Osteocyte (in vitro differentiated cells): ENCODE results near the gene SIM2. TPM values are rescaled to one million over a fixed set of nuclear protein-coding genes. Genes with fewer than 3 reads are reported as not detected.

Source experiments
- DNase-seq: peaks from one replicate; pipeline ENCODE4 v3.0.0; 2021; ENCODE audit warnings: mixed read lengths; ENCODE audit not compliant: unreplicated experiment; ENCODE audit errors: extremely low spot score
- H3K27ac Mint-ChIP-seq: one replicate; pipeline ENCODE4 v1.8.0; 2021; ENCODE audit warnings: mild to moderate bottlenecking, mixed read lengths; ENCODE audit not compliant: unreplicated experiment
- H3K27me3 Mint-ChIP-seq: one replicate; pipeline ENCODE4 v1.8.0; 2021; ENCODE audit warnings: mixed read lengths; ENCODE audit not compliant: unreplicated experiment
- H3K36me3 Mint-ChIP-seq: one replicate; pipeline ENCODE4 v1.8.0; 2021; ENCODE audit warnings: mixed read lengths; ENCODE audit not compliant: unreplicated experiment
- H3K4me1 Mint-ChIP-seq: one replicate; pipeline ENCODE4 v1.8.0; 2021; ENCODE audit warnings: mixed read lengths; ENCODE audit not compliant: unreplicated experiment
- H3K4me3 Mint-ChIP-seq: one replicate; pipeline ENCODE4 v1.8.0; 2021; ENCODE audit warnings: mild to moderate bottlenecking, moderate library complexity, mixed read lengths; ENCODE audit not compliant: unreplicated experiment
- H3K9me3 Mint-ChIP-seq: one replicate; pipeline ENCODE4 v1.8.0; 2021; ENCODE audit warnings: mixed read lengths; ENCODE audit not compliant: unreplicated experiment
- total RNA-seq: library from RNA; stranded (reverse); gene quantifications from 2 replicates; pipeline ENCODE4 v1.2.1, GENCODE V29; 2021
- TF ChIP-seq, protein P1 (sequence below): fragments of 200-600 bp; sonication (generic); IDR thresholded peaks from 2 replicates; pipeline ENCODE4 v1.5.0; 2021; ENCODE audit warnings: antibody characterized with exemption, mild to moderate bottlenecking, moderate library complexity

Gene SIM2
- total RNA-seq, 1 donor from 2014 or later: 1.5 TPM

DNA sequence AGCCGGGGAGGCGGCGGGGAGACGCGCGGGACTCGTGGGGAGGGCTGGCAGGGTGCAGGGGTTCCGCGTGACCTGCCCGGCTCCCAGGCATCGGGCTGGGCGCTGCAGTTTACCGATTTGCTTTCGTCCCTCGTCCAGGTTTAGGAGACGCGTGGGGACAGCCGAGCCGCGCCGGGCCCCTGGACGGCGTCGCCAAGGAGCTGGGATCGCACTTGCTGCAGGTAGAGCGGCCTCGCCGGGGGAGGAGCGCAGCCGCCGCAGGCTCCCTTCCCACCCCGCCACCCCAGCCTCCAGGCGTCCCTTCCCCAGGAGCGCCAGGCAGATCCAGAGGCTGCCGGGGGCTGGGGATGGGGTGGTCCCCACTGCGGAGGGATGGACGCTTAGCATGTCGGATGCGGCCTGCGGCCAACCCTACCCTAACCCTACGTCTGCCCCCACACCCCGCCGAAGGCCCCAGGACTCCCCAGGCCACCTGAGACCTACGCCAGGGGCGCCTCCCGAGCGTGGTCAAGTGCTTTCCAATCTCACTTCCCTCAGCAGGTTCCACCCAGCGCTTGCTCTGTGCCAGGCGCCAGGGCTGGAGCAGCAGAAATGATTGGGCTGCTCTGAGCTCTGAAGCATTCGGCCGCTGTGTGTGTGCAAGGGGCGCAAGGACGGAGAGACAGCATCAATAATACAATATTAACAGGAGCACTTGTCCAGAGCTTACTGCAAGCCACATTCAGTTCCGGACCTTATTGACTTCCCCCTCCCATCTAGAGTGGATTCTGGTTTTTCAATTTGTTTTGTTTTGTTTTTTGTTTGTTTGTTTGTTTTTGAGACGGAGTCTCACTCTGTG lies 10.3 kb downstream of the SIM2 start:
- Mint-ChIP-seq H3K27ac (no peak overlapping the region), H3K4me1 (peaks cover 33% of the 10 kb centered on the region), H3K4me3 (peak overlapping the region; percentile 18), H3K36me3 (peaks cover 9% of the 10 kb centered on the region), H3K9me3 (no peaks in the 10 kb centered on the region), H3K27me3 (peaks cover 84% of the 10 kb centered on the region)
- TF ChIP-seq, protein P1, sequence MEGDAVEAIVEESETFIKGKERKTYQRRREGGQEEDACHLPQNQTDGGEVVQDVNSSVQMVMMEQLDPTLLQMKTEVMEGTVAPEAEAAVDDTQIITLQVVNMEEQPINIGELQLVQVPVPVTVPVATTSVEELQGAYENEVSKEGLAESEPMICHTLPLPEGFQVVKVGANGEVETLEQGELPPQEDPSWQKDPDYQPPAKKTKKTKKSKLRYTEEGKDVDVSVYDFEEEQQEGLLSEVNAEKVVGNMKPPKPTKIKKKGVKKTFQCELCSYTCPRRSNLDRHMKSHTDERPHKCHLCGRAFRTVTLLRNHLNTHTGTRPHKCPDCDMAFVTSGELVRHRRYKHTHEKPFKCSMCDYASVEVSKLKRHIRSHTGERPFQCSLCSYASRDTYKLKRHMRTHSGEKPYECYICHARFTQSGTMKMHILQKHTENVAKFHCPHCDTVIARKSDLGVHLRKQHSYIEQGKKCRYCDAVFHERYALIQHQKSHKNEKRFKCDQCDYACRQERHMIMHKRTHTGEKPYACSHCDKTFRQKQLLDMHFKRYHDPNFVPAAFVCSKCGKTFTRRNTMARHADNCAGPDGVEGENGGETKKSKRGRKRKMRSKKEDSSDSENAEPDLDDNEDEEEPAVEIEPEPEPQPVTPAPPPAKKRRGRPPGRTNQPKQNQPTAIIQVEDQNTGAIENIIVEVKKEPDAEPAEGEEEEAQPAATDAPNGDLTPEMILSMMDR: no peak
- DNase-seq: peak; percentile 79

DNA sequence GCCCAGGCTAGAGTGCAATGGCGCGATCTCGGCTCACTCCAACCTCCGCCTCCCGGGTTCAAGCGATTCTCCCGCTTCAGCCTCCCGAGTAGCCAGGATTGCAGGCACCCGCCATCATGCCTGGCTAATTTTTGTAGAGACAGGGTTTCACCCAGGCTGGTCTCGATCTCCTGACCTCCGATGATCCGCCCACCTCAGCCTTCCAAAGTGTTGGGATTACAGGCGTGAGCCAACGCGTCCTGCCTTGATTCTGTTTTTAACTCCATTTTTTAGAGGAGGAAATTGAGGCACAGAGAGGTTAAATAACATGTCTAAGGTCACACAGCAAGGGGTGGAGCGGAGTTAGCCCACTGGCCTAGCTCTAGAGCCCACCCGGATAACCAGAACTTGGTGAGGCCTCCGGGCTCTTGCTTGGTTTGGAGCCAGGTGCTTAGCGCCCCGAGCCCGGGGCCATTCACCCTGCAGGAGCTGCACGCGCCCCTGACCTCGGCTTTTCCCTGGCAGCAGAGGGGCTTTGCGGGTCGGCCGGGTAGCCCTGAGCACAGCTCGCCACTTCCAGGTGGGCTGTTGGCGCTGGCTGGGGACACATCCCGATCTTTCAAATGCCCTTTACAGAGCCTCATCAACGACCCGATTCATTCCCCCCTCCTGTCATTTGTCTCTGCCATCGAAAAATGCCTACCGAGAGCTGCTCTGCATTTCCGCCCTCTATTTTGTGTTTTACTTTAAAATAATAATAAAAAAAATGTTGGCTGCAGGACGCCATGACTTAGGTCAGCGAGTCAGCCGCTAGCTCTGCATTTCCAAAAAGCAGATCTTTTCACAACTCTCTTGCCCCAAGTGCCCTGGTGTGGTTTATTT lies 11.2 kb downstream of the SIM2 start:
- Mint-ChIP-seq H3K4me3 (peak overlapping the region; percentile 18), H3K9me3 (no peaks in the 10 kb centered on the region), H3K27ac (no peak overlapping the region), H3K27me3 (peaks cover 89% of the 10 kb centered on the region), H3K36me3 (peaks cover 7% of the 10 kb centered on the region), H3K4me1 (peaks cover 30% of the 10 kb centered on the region)
- peak; percentile 69 for DNase-seq
- TF ChIP-seq, protein P1: no peak

DNA sequence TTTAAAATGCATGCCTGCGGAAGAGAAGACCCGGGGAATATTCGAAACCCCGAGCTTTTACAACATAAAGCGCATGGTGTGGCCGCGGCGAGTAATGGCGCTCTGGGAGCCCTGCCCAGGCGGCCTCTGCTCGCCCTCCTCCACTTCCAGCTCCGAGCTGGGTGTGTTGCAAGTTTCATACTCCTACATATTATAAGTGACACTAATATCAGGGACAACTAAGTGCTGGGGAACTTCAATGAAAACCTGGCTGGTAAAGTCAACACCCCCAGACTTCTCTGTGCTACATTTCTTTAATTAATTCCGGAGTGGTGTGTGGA lies 11.8 kb downstream of the SIM2 start:
- TF ChIP-seq, protein P1: no peak
- Mint-ChIP-seq H3K9me3 (no peaks in the 10 kb centered on the region), H3K27me3 (peaks cover 88% of the 10 kb centered on the region), H3K4me3 (no peak overlapping the region), H3K36me3 (peaks cover 7% of the 10 kb centered on the region), H3K27ac (no peak overlapping the region), H3K4me1 (peaks cover 26% of the 10 kb centered on the region)
- DNase-seq: peak; percentile 46

DNA sequence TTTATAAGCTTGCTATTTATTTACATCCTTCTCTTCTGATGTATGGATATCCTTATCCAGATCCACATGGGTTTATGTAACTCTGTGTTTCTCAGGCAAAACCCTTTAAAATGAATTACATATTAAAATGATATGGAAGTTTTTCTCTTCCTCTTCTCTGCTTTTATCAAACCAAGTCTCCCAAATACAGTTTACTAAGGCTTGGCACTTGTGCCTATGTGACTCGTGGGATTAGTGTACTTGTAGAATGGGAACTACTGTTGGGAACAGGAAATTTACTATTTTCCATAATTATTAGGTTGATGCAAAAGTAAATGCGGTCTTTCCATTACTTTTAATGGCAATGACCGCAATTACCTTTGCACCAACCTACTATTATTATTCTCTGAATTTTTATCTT lies 14.8 kb downstream of the SIM2 start:
- TF ChIP-seq, protein P1: no peak
- no peak overlapping the region for H3K4me3 Mint-ChIP-seq
- no peaks in the 10 kb centered on the region for H3K9me3 Mint-ChIP-seq
- no peak for DNase-seq
- no peak overlapping the region for H3K27ac Mint-ChIP-seq
- H3K27me3 Mint-ChIP-seq: peaks cover 76% of the 10 kb centered on the region
- H3K36me3 Mint-ChIP-seq: no peaks in the 10 kb centered on the region
- H3K4me1 Mint-ChIP-seq: peaks cover 10% of the 10 kb centered on the region

DNA sequence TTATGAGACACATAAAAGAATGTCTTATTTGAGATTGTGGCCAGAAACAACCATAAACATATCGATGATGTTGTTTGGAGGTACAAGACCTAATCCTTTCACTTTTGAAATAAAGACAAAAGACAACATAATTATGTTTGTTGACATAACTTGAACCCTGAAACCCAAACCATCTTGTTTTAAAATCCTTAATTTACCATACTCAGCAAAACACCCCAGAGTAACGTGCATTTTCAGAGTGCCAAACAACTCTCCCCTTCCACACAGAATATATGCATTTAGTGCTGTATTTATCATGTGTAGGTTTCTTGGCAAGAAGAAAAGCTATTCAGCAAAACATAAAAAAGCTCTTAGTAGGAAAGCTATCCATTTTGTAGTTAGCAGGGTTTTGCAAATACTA lies 17.5 kb downstream of the SIM2 start:
- no peak for DNase-seq
- Mint-ChIP-seq H3K9me3 (no peaks in the 10 kb centered on the region), H3K4me1 (peaks cover 6% of the 10 kb centered on the region), H3K4me3 (no peak overlapping the region), H3K36me3 (no peaks in the 10 kb centered on the region), H3K27me3 (peaks cover 55% of the 10 kb centered on the region), H3K27ac (no peak overlapping the region)
- TF ChIP-seq, protein P1: no peak
